NB4 (cell line): ENCODE data around the gene NUBP2.

Source experiments
- POLR2A ChIP-seq: IDR thresholded peaks from 2 replicates; pipeline ENCODE4 v1.6.1; 2011; ENCODE audit warnings: mild to moderate bottlenecking; ENCODE audit not compliant: insufficient read length; ENCODE audit errors: extremely low read depth
- TF ChIP-seq, protein P1 (sequence below): IDR thresholded peaks from one replicate; pipeline ENCODE4 v1.5.1; 2012; ENCODE audit warnings: low read depth, low read length

DNA sequence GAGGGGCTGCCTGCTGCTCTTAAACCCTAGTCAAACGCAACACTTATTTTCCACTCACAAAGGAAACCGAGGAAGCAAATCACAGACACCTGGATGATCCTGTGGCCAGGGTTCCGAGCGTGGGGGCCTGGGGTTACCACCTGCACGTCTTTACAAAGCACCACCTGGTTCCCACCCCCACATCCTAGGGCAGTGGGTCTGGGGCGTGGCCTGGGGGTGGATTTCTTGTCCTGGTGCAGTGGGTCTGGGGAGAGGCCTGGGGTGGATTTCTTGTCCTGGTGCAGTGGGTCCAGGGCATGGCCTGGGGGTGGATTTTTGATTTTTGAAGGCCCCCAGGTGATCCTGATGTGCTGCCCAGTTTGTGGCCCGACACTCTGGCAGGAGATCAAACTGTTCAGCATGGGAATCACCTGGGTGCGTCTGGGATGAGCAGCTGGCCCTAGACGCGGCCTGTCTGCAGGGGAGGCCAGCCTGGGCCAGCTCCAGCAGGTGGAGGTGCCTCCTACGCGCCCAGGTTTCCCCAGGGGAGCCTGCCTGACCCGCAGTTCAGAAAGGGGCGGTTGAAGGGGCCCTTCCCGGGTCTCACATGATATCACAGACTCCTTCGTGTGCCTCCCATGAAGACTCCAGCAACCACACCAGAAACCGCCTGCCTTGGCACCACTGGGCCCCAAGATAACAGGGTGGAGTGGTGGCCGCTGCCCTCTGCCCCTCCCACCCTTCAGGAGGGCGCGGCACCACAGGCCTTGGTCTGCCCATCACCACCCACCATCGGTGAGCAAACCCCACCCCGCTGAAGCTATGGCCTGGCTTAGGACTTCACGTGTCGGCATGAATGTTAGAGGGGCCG is 37.6 kb downstream of the NUBP2 start:
- TF ChIP-seq, protein P1, sequence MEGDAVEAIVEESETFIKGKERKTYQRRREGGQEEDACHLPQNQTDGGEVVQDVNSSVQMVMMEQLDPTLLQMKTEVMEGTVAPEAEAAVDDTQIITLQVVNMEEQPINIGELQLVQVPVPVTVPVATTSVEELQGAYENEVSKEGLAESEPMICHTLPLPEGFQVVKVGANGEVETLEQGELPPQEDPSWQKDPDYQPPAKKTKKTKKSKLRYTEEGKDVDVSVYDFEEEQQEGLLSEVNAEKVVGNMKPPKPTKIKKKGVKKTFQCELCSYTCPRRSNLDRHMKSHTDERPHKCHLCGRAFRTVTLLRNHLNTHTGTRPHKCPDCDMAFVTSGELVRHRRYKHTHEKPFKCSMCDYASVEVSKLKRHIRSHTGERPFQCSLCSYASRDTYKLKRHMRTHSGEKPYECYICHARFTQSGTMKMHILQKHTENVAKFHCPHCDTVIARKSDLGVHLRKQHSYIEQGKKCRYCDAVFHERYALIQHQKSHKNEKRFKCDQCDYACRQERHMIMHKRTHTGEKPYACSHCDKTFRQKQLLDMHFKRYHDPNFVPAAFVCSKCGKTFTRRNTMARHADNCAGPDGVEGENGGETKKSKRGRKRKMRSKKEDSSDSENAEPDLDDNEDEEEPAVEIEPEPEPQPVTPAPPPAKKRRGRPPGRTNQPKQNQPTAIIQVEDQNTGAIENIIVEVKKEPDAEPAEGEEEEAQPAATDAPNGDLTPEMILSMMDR, result no peak
- TF ChIP-seq POLR2A, result no peak
